Epithelial cell of proximal tubule (primary cell): Measurements from ENCODE around the gene ARHGAP45. TPM values are rescaled to one million over a fixed set of nuclear protein-coding genes. Genes with fewer than 3 reads are reported as not detected.

Source experiments
- DNase-seq: peaks from one replicate; pipeline ENCODE4 v3.0.0-alpha.2; 2011; ENCODE audit warnings: low read depth
- H3K4me3 ChIP-seq: 2 replicates; pipeline ENCODE4 v1.5.1; 2011; ENCODE audit warnings: low read depth, mild to moderate bottlenecking, low read length
- CTCF ChIP-seq: conservative IDR thresholded peaks from 2 replicates; pipeline ENCODE4 v1.5.1; 2012; ENCODE audit warnings: low read depth, mild to moderate bottlenecking, low read length
- total RNA-seq: library from RNA; depleted of rRNA; stranded (reverse); fragments of >200 nt; gene quantifications from 2 replicates; pipeline ENCODE4 v1.2.3, GENCODE V29; 2015

The ARHGAP45 gene
- total RNA-seq, 1 donor from 2014 or later = 6.7 TPM

GRCh38 chr19:1046836-1047695 lies 19.9 kb upstream of the ARHGAP45 start:
- no peak for DNase-seq
- TF ChIP-seq CTCF = no peak
- H3K4me3 ChIP-seq = no peak overlapping the region

- H3K4me3 ChIP-seq = no peak overlapping the region
- TF ChIP-seq CTCF = no peak
- DNase-seq = no peak
These were observed 19.2 kb upstream of the ARHGAP45 start for GRCh38 chr19:1047696-1048147.

- DNase-seq = no peak
- no peak overlapping the region for H3K4me3 ChIP-seq
- no peak for TF ChIP-seq CTCF
These were observed 17.9 kb upstream of the ARHGAP45 start for GRCh38 chr19:1049106-1049505.

- DNase-seq = no peak
- TF ChIP-seq CTCF = no peak
- H3K4me3 ChIP-seq = no peak overlapping the region
These were observed 17.2 kb upstream of the ARHGAP45 start for GRCh38 chr19:1049800-1050199.

- H3K4me3 ChIP-seq = no peak overlapping the region
- no peak for TF ChIP-seq CTCF
- no peak for DNase-seq
These were observed 15.8 kb upstream of the ARHGAP45 start for GRCh38 chr19:1050989-1051788.

GRCh38 chr19:1051791-1052190 lies 15.2 kb upstream of the ARHGAP45 start:
- TF ChIP-seq CTCF = no peak
- no peak overlapping the region for H3K4me3 ChIP-seq
- no peak for DNase-seq
